Activated T-cell treated with anti-CD3 and anti-CD28 coated beads, Interleukin-2, amount 50 U/mL, for 24 hours (primary cell): ENCODE measurements around the gene ABCA4.
A peak's percentile ranks its signal among the peaks of the same experiment; 100 is the strongest.

ENCODE experiments used
- DNase-seq: peaks from one replicate; pipeline ENCODE4 v3.0.0-alpha.2; 2020
- H3K27ac Mint-ChIP-seq: 2 replicates; pipeline ENCODE4 v1.8.0; 2020; ENCODE audit warnings: mild to moderate bottlenecking, mixed read lengths
- H3K27me3 Mint-ChIP-seq: 2 replicates; pipeline ENCODE4 v1.8.0; 2020; ENCODE audit warnings: mixed read lengths
- H3K36me3 Mint-ChIP-seq: 2 replicates; pipeline ENCODE4 v1.8.0; 2020; ENCODE audit warnings: low read depth, mixed read lengths
- H3K4me1 Mint-ChIP-seq: 2 replicates; pipeline ENCODE4 v1.8.0; 2020; ENCODE audit warnings: low read depth, mixed read lengths
- H3K4me3 Mint-ChIP-seq: 2 replicates; pipeline ENCODE4 v1.8.0; 2020; ENCODE audit warnings: mild to moderate bottlenecking, moderate library complexity, mixed read lengths
- H3K9me3 Mint-ChIP-seq: 2 replicates; pipeline ENCODE4 v1.8.0; 2020; ENCODE audit warnings: mixed read lengths

Gene ABCA4

DNA sequence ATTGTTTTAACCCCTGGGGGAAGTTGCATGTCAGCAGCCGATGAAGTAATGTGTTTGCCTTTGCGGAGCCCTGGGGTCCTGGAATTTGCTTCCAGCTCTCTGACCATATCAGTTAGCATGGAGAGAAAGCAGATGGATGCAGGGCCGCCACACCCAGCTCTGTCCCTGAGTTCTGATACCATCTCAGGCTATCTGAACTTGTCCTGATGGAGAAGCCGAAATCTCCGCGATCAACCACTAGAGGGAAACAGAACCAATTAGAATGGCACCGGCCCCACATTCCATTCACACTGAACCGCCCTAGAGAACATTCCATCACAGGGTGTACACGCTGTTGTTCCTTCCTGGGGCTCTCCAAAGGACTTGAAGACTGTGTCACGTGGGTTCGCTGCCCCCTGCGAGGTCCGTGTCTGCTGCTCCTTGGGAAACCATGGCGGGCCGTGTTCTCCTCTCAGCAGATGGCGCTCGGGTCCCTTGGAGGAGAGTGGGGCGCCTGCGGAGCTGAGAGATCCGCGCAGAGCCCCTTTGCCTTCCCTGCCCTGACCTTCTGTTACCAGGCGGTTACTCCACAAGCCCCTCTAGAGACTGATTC lies 75.4 kb downstream of the ABCA4 start:
- Mint-ChIP-seq H3K4me3 (peak overlapping the region; percentile 57), H3K27me3 (peaks cover 32% of the 10 kb centered on the region), H3K9me3 (no peaks in the 10 kb centered on the region), H3K27ac (no peak overlapping the region), H3K4me1 (peaks cover 6% of the 10 kb centered on the region), H3K36me3 (no peaks in the 10 kb centered on the region)
- peak; percentile 58 for DNase-seq

DNA sequence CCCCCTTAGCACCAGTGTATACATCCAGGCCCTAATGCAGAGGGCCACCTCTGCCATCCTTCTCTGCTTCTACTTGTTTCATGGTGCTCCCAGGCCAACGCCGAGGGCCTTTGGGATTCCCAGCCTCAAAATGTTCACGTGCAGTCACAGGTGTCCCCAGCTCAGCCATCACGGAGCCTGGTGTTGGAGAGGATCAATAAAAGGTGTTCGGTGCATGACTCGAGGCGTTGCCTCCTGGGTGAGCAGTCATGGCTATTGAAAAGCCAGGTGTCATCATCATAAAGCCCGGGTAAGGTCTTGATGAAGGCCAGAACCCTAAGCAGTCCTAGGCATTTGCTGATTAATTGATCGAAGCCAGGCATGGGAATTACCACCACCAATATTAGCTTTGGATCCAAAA lies 76.1 kb downstream of the ABCA4 start:
- Mint-ChIP-seq H3K9me3 (no peaks in the 10 kb centered on the region), H3K4me1 (peaks cover 6% of the 10 kb centered on the region), H3K27ac (no peak overlapping the region), H3K27me3 (peaks cover 36% of the 10 kb centered on the region), H3K36me3 (no peaks in the 10 kb centered on the region), H3K4me3 (no peak overlapping the region)
- DNase-seq: no peak

DNA sequence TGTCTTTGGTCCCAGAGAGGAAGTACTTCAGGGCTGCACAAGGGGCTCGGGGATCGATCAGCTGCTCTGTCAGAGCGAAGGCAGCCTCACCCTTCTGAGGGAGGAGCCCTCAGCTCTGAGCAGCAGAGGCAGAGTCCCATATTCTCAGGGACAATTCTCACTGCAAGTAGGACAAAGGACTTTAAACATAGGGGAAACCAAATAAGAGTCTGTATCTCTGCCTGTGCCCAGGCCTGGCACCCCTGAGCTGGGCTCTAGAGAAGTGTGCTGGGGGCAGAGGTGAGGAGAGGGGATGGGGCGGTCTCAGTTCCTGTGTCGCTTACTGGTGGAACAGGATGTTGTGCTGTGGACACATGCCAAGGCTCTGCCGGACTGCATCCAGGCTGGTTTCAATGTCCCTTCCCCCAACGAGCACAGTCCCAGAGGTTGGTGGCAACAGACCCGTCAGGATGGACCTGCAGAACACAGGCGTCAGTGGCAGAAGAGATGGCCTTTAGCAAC lies 76.6 kb downstream of the ABCA4 start:
- peaks cover 6% of the 10 kb centered on the region for H3K4me1 Mint-ChIP-seq
- H3K36me3 Mint-ChIP-seq: no peaks in the 10 kb centered on the region
- peaks cover 40% of the 10 kb centered on the region for H3K27me3 Mint-ChIP-seq
- H3K27ac Mint-ChIP-seq: no peak overlapping the region
- H3K9me3 Mint-ChIP-seq: no peaks in the 10 kb centered on the region
- no peak overlapping the region for H3K4me3 Mint-ChIP-seq
- DNase-seq: no peak

- DNase-seq: no peak
- H3K4me1 Mint-ChIP-seq: peaks cover 6% of the 10 kb centered on the region
- H3K36me3 Mint-ChIP-seq: no peaks in the 10 kb centered on the region
- peaks cover 43% of the 10 kb centered on the region for H3K27me3 Mint-ChIP-seq
- no peaks in the 10 kb centered on the region for H3K9me3 Mint-ChIP-seq
- H3K27ac Mint-ChIP-seq: no peak overlapping the region
- no peak overlapping the region for H3K4me3 Mint-ChIP-seq
Observed at GRCh38 chr1:94043738-94044289, 77.1 kb downstream of the ABCA4 start.

DNA sequence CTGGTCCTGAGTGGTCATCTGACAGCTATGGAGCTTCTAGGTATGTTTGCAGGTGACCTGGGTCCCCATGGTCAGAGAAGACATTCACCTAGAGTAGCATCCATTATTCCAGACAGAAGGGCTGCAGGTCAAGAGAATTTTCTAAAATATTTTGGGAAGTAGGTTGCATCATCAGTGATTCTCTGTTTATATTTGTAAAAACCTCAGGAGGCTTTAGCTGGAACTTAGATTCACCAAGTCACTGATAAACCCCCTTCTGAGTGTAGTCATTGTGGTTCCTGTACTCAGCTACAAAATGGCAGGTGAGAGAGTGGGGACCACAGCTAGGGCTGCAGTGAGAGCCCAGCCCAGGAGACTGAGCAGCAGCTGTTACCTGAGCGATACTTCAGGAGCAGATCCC lies 78.6 kb downstream of the ABCA4 start:
- Mint-ChIP-seq H3K9me3 (no peaks in the 10 kb centered on the region), H3K4me1 (peaks cover 11% of the 10 kb centered on the region), H3K36me3 (no peaks in the 10 kb centered on the region), H3K27me3 (peaks cover 49% of the 10 kb centered on the region), H3K4me3 (no peak overlapping the region), H3K27ac (no peak overlapping the region)
- no peak for DNase-seq

DNA sequence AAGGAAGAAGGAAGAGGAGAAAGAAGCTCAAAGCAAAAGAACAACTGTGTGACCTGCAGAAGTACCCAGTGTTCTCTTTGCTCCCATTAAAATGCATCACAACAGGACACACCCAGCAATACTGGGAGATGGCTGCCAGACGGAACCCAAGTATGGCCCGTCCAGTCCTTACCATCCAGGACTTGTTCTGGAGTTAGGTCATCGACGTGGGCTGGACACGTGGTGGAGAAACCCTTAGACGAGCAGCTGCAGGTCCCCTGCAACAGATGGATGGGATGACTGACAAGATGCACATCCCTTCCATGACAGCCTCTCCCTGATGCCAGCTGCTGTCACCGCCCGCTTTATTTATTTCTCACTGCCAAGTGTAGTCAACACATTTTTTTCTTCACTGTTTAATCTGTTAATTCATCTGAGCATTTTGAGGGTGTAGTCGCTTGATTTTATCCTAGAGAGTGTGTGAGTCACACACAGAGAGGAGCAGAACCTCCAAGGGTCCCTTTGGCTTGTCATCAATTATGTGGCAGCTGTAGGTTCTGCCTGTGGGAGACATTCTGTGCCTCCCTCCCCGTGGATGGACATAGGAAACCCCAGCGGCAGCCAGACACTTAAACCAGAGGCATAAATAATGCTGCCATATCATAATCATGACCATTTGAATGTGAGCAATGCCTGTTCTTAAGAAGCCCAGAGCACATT lies 80.9 kb downstream of the ABCA4 start:
- H3K27me3 Mint-ChIP-seq: peaks cover 53% of the 10 kb centered on the region
- H3K36me3 Mint-ChIP-seq: no peaks in the 10 kb centered on the region
- no peak overlapping the region for H3K27ac Mint-ChIP-seq
- no peak for DNase-seq
- peaks cover 10% of the 10 kb centered on the region for H3K4me1 Mint-ChIP-seq
- no peak overlapping the region for H3K4me3 Mint-ChIP-seq
- H3K9me3 Mint-ChIP-seq: no peaks in the 10 kb centered on the region

- H3K9me3 Mint-ChIP-seq: no peaks in the 10 kb centered on the region
- no peak overlapping the region for H3K4me3 Mint-ChIP-seq
- no peak overlapping the region for H3K27ac Mint-ChIP-seq
- no peaks in the 10 kb centered on the region for H3K36me3 Mint-ChIP-seq
- DNase-seq: peak; percentile 60
- peaks cover 10% of the 10 kb centered on the region for H3K4me1 Mint-ChIP-seq
- peaks cover 49% of the 10 kb centered on the region for H3K27me3 Mint-ChIP-seq
Observed at GRCh38 chr1:94039514-94039870, 81.5 kb downstream of the ABCA4 start.

- H3K9me3 Mint-ChIP-seq: no peaks in the 10 kb centered on the region
Observed at GRCh38 chr1:94038511-94038910, 82.4 kb downstream of the ABCA4 start.

DNA sequence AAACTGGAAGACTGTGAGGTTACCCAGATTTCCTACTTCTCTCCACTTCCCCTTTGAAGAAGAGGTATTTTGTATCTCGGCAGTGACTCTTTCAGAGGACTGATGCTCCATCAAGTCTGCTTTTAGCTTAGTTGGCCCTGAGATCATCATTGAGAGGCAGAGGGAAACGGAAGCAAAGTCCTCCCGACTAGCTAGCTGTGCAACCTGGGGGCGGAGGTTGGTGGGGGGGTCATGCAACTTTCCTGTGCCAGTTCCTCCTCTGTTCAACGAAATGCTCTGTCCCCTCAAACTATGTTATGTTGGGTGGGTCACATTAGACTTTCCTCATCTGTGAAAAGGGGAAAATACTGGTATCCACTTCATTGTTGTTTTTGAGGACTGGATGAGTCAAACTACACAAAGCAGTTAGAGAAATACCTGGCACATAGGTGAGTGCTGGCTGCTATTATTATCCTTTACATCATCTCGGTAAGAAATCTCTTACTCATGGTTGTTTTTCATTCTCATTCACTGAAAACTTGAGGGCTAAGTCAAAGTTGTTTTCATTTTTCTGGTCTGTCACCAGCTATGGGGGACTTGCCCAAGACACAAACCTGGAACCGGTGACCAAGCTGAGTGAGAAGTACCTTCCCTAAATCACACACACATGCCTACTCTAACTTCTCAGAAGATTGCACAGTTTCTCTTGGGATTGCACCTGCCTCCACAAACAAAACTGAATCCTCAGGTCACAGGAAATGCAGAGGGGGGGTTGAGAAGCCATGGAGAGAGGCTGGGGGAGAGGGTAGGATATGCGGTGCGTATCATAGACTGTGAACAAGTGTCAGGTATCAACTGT lies 83.3 kb downstream of the ABCA4 start:
- Mint-ChIP-seq H3K4me3 (no peak overlapping the region), H3K27ac (peak overlapping the region; percentile 65), H3K27me3 (peaks cover 46% of the 10 kb centered on the region), H3K9me3 (no peaks in the 10 kb centered on the region), H3K36me3 (no peaks in the 10 kb centered on the region), H3K4me1 (peaks cover 10% of the 10 kb centered on the region)
- DNase-seq: no peak

More at GRCh38 chr1:94038511-94038910, 82.4 kb downstream of the ABCA4 start:
- Mint-ChIP-seq H3K4me1 (peaks cover 10% of the 10 kb centered on the region), H3K36me3 (no peaks in the 10 kb centered on the region), H3K4me3 (no peak overlapping the region), H3K27me3 (peaks cover 46% of the 10 kb centered on the region), H3K27ac (no peak overlapping the region)
- DNase-seq: no peak

DNA sequence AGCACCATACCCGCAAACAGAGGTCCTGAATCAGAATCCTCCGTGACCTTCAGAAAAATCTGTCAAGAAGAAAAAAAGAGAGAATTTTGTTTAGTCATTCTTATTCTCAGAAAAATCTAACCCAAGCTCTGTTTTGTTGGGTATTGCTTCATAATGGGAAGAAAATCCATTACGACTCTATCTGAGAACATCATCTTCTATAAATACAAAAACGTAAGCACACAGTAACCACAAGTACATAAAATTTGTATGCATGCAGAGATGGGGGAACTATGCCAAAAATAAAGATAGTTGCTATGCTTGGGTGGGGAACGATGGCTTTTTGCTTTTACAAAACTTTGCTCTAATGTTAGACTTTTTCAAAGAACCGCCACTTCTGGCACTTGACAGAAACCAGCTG lies 84.2 kb downstream of the ABCA4 start:
- Mint-ChIP-seq H3K27ac (no peak overlapping the region), H3K36me3 (no peaks in the 10 kb centered on the region), H3K27me3 (peaks cover 40% of the 10 kb centered on the region), H3K4me3 (no peak overlapping the region), H3K9me3 (no peaks in the 10 kb centered on the region), H3K4me1 (peaks cover 10% of the 10 kb centered on the region)
- DNase-seq: no peak

GRCh38 chr1:94033849-94034248 lies 87.1 kb downstream of the ABCA4 start:
- no peaks in the 10 kb centered on the region for H3K9me3 Mint-ChIP-seq
- DNase-seq: no peak
- H3K4me1 Mint-ChIP-seq: peaks cover 10% of the 10 kb centered on the region
- peaks cover 23% of the 10 kb centered on the region for H3K27me3 Mint-ChIP-seq
- no peaks in the 10 kb centered on the region for H3K36me3 Mint-ChIP-seq
- H3K27ac Mint-ChIP-seq: no peak overlapping the region
- H3K4me3 Mint-ChIP-seq: no peak overlapping the region

GRCh38 chr1:94032637-94033036 lies 88.3 kb downstream of the ABCA4 start:
- peaks cover 7% of the 10 kb centered on the region for H3K4me1 Mint-ChIP-seq
- no peak for DNase-seq
- H3K27ac Mint-ChIP-seq: no peak overlapping the region
- no peak overlapping the region for H3K4me3 Mint-ChIP-seq
- H3K27me3 Mint-ChIP-seq: peaks cover 14% of the 10 kb centered on the region
- no peaks in the 10 kb centered on the region for H3K36me3 Mint-ChIP-seq
- H3K9me3 Mint-ChIP-seq: no peaks in the 10 kb centered on the region

- no peak overlapping the region for H3K4me3 Mint-ChIP-seq
- H3K27me3 Mint-ChIP-seq: peaks cover 3% of the 10 kb centered on the region
- no peak overlapping the region for H3K27ac Mint-ChIP-seq
- H3K9me3 Mint-ChIP-seq: no peaks in the 10 kb centered on the region
- no peaks in the 10 kb centered on the region for H3K36me3 Mint-ChIP-seq
- H3K4me1 Mint-ChIP-seq: peaks cover 1% of the 10 kb centered on the region
- DNase-seq: no peak
Observed at GRCh38 chr1:94031591-94031990, 89.4 kb downstream of the ABCA4 start.

GRCh38 chr1:94031154-94031553 lies 89.8 kb downstream of the ABCA4 start:
- no peaks in the 10 kb centered on the region for H3K9me3 Mint-ChIP-seq
- peaks cover 3% of the 10 kb centered on the region for H3K27me3 Mint-ChIP-seq
- H3K4me1 Mint-ChIP-seq: peaks cover 1% of the 10 kb centered on the region
- no peaks in the 10 kb centered on the region for H3K36me3 Mint-ChIP-seq
- DNase-seq: no peak
- H3K27ac Mint-ChIP-seq: no peak overlapping the region
- no peak overlapping the region for H3K4me3 Mint-ChIP-seq
